Mononuclear cell (primary cell): ENCODE measurements around the gene ZKSCAN7. TPM values are rescaled to one million over a fixed set of nuclear protein-coding genes. Genes with fewer than 3 reads are reported as not detected.
"Not testable (repeated sequence)": the region's sequence is repeated elsewhere in the genome, so short reads cannot be mapped to it uniquely, and the experiment has no call there.

Experiments used
- H3K27me3 ChIP-seq: 2 replicates; pipeline ENCODE4 v1.6.0; 2011; ENCODE audit warnings: low read length, control low read depth; ENCODE audit not compliant: insufficient read depth
- H3K4me1 ChIP-seq: 2 replicates; pipeline ENCODE4 v1.5.1; 2011; ENCODE audit warnings: mild to moderate bottlenecking, low read length, control low read depth; ENCODE audit not compliant: insufficient read depth
- H3K4me3 ChIP-seq: 2 replicates; pipeline ENCODE4 v1.5.1; 2011; ENCODE audit warnings: mild to moderate bottlenecking, low read length, moderate library complexity
- H3K9me3 ChIP-seq: 2 replicates; pipeline ENCODE4 v1.5.1; 2011; ENCODE audit warnings: low read depth, mild to moderate bottlenecking, control low read depth, low read length
- total RNA-seq: library from RNA; depleted of rRNA; stranded (reverse); fragments of >200 nt; gene quantifications from one replicate; pipeline ENCODE4 v1.2.3, GENCODE V29; 2012

The ZKSCAN7 gene
- 0.42 TPM for total RNA-seq

DNA sequence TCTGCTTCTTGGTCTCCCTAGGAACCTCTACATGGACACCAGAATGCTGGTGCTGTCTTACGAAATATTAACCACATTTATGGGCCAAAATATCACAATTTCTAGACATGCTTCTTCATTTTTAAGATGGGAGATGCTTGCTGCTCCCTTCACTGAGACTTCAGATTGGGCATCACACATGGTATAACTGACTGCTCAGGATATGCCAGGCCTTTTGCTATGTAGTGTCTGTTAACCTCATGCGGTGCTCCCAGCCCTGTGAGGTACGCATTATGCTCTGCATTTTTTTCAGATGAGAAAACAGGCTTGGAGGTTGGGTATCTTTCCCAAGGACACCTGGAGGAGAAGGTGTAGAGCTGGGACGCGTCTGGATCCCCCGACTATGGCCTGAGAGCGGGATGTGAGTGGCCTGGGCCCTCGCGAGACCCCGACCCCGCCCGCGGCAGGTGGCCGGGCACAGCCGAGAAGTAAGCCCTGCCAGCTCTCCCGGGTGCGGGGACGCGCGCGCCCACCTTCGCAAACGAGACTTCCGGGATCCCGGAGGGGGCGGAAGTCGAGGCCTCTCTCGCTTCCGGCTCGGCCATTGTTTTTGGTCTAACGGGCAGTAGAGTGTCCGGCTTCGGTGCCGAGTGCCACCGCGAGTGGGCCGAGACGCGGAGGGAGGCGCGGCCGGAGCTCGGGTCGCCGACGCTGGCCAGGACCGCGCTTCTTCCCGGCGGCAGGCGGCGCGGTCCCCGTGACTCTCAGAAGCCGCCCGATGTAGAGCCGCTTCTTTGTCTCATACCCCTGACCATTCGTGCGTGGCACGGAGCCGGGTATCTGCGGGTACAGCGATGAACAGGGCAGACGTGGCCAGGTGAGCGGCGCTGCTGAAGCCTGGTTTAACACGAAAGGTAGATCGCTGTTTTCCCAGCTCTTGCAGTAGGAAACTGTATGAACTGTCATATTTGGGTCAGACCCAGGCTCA lies at the start of gene ZKSCAN7:
Gene ZKSCAN7, plus strand, starts transcription at position 568 of the 967 bp plus-strand sequence. CDS start 1,855 bp downstream, outside the sequence.
- peak within 1 kb of the TSS; percentile 70 for H3K4me3 ChIP-seq
- no peaks in the 10 kb centered on the region for H3K9me3 ChIP-seq
- peaks cover 10% of the 10 kb centered on the region for H3K4me1 ChIP-seq
- H3K27me3 ChIP-seq = no peaks in the 10 kb centered on the region

- peaks cover 21% of the 10 kb centered on the region for H3K4me1 ChIP-seq
- no peak overlapping the region for H3K4me3 ChIP-seq
- H3K9me3 ChIP-seq = no peaks in the 10 kb centered on the region
- H3K27me3 ChIP-seq = no peaks in the 10 kb centered on the region
Observed at GRCh38 chr3:44506556-44506955, 48.4 kb upstream of the ZKSCAN7 start.

DNA sequence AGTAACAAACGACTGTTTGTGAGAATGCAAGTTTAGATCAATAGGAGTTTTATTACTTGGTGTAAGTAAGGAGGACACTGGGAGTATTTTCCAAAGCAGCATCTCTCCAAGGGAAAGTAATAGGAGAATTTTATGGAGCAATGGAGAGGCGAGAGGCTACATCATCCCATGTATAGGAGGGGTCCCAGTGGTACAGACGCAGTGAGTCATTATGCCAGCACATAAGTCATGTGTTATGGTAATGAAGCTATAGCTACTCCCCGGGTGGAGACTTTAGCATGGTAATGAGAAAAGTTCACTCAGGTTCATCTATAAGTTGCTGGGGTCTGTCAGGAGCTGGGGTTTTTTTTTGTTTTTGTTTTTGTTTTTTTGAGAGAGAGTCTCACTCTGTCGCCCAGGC lies 48.0 kb upstream of the ZKSCAN7 start:
- Histone ChIP-seq H3K9me3 (no peaks in the 10 kb centered on the region), H3K4me3 (no peak overlapping the region), H3K27me3 (no peaks in the 10 kb centered on the region), H3K4me1 (peaks cover 21% of the 10 kb centered on the region)

DNA sequence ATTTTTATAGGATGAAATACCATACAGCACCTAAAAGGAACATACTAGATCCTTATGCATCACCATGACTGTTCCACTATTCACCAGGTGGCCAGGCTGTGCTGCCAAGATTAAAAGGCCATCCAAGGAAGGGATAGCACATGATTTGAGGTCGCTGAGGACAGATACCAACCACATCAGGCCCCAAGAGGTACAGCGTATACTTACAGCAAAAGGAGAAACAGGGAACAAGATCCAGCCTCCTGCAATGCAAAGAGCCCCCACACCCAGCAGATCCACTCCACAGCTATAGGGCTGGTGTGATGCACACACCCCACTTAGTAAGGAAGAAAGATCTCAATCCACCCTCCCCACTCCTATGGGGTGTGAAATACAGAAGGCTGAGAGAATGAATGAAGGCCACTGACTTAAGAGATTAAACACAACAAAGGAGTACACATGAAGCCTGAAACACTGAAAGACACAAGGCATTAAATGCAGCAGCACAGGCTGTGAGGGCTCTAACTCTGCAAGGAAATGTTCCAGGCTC lies 45.5 kb upstream of the ZKSCAN7 start:
- Histone ChIP-seq H3K9me3 (no peaks in the 10 kb centered on the region), H3K4me1 (peaks cover 21% of the 10 kb centered on the region), H3K4me3 (peak overlapping the region; percentile 97), H3K27me3 (no peaks in the 10 kb centered on the region)

DNA sequence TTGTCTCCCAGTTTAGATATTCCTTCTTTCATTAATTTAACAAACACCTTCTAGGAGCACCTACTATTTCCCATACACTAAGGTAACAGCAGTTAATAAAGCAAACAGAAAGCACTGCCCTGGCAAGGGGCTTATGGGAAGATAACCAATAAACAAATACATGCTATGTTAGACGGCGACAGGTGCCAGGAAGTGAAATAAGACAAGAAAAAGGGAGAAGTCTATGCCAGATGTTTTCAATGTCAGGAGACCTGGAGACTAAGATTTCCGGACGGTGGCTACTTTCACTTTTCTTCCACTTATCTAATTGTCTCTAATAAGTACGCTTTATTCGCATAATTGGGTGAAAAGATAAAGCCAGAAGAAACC lies 45.0 kb upstream of the ZKSCAN7 start:
- Histone ChIP-seq H3K4me3 (peak overlapping the region; percentile 97), H3K27me3 (no peaks in the 10 kb centered on the region), H3K9me3 (no peaks in the 10 kb centered on the region), H3K4me1 (peaks cover 21% of the 10 kb centered on the region)

DNA sequence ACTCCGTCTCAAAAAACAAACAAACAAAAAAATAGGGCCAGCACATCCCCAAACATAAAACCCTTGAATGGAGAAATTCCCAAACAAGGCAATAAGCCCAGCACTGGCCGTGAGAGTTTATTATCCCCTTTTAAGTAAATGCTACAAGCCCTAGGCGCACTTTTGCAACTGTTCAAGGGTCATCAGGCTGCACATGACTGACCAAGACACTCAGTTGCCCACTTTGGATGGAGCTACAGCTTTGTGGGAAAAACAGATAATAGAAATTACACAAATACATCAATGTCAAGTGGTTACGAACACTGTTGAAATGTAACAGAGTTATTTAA lies 43.8 kb upstream of the ZKSCAN7 start:
- no peaks in the 10 kb centered on the region for H3K27me3 ChIP-seq
- H3K4me3 ChIP-seq = peak overlapping the region; percentile 97
- H3K4me1 ChIP-seq = peaks cover 21% of the 10 kb centered on the region
- H3K9me3 ChIP-seq = no peaks in the 10 kb centered on the region

- Histone ChIP-seq H3K9me3 (no peaks in the 10 kb centered on the region), H3K4me3 (no peak overlapping the region), H3K4me1 (peaks cover 23% of the 10 kb centered on the region), H3K27me3 (no peaks in the 10 kb centered on the region)
Observed at GRCh38 chr3:44513513-44513912, 41.5 kb upstream of the ZKSCAN7 start.

DNA sequence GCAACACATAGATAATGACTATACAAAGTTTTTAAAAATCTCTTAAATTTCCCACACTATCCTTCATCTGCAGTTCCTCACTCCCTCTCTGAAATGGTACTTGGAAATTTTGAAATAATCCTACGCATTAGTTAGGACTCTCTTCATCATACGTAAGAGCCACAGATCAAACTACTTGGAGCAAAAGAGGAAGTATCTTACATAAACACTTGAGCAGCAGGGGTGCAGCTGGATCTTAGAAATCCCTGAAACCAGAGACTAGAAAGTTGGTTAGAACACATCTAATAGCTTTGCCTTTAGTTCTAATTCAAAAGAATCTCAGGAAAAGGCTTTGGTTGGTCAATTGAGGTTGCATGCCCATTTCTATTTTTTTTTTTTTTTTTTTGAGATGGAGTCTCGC lies 38.8 kb upstream of the ZKSCAN7 start:
- H3K4me3 ChIP-seq = no peak overlapping the region
- H3K9me3 ChIP-seq = no peaks in the 10 kb centered on the region
- peaks cover 9% of the 10 kb centered on the region for H3K4me1 ChIP-seq
- H3K27me3 ChIP-seq = no peaks in the 10 kb centered on the region

GRCh38 chr3:44518782-44519156 lies 36.2 kb upstream of the ZKSCAN7 start:
- Histone ChIP-seq H3K9me3 (no peaks in the 10 kb centered on the region), H3K27me3 (peaks cover 3% of the 10 kb centered on the region), H3K4me3 (no peak overlapping the region), H3K4me1 (peaks cover 8% of the 10 kb centered on the region)

GRCh38 chr3:44521721-44522120 lies 33.3 kb upstream of the ZKSCAN7 start:
- H3K27me3 ChIP-seq = peaks cover 3% of the 10 kb centered on the region
- peaks cover 8% of the 10 kb centered on the region for H3K4me1 ChIP-seq
- no peak overlapping the region for H3K4me3 ChIP-seq
- H3K9me3 ChIP-seq = no peaks in the 10 kb centered on the region

GRCh38 chr3:44522494-44522933 lies 32.5 kb upstream of the ZKSCAN7 start:
- Histone ChIP-seq H3K4me3 (no peak overlapping the region), H3K9me3 (no peaks in the 10 kb centered on the region), H3K4me1 (peaks cover 8% of the 10 kb centered on the region), H3K27me3 (peaks cover 3% of the 10 kb centered on the region)

GRCh38 chr3:44525060-44525459 lies 29.9 kb upstream of the ZKSCAN7 start:
- Histone ChIP-seq H3K4me1 (no peaks in the 10 kb centered on the region), H3K4me3 (no peak overlapping the region), H3K9me3 (no peaks in the 10 kb centered on the region), H3K27me3 (peaks cover 3% of the 10 kb centered on the region)

DNA sequence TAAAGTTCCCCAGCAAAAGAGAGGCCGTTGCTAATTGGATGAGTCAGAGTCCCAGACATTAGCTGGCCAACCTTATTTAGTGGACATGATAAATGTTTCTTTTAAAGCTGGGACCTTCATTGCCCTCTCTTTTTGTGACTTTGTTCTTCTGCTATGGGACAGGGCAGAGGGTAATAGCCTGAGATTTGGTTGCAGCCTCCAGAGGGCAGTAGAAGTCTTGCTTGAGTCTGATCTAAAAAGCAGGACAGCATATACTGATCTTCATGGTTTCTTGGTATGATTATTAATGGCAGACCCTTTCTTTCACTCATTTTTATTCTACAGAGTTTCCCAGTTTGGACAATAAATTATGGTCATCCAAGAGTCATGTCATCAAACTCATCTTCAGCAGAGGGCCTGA lies 25.1 kb upstream of the ZKSCAN7 start:
- no peak overlapping the region for H3K4me3 ChIP-seq

DNA sequence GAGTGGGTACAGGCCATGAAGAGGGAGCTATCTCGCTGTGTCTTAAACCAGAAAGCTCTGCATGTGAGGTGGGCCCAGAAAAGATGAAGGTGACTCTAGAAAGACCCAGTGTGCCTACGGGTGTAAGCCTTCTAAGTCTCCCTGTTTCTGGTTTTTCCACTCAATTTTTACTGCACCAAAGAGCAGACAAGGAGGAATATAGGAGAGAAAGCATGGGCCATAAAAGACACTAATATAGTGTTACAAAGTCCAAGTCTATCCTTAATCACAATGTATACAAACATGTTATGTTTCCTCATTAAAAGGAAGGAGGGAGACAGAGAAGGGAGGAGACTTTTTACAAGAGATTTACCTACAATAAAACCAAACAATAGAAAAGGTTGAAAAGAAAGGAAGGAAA lies 24.1 kb upstream of the ZKSCAN7 start:
- Histone ChIP-seq H3K4me1 (no peaks in the 10 kb centered on the region), H3K27me3 (peaks cover 9% of the 10 kb centered on the region), H3K9me3 (no peaks in the 10 kb centered on the region), H3K4me3 (no peak overlapping the region)

More for the DNA sequence above, 25.1 kb upstream of the ZKSCAN7 start:
- Histone ChIP-seq H3K4me1 (no peaks in the 10 kb centered on the region), H3K9me3 (no peaks in the 10 kb centered on the region), H3K27me3 (peaks cover 6% of the 10 kb centered on the region)

DNA sequence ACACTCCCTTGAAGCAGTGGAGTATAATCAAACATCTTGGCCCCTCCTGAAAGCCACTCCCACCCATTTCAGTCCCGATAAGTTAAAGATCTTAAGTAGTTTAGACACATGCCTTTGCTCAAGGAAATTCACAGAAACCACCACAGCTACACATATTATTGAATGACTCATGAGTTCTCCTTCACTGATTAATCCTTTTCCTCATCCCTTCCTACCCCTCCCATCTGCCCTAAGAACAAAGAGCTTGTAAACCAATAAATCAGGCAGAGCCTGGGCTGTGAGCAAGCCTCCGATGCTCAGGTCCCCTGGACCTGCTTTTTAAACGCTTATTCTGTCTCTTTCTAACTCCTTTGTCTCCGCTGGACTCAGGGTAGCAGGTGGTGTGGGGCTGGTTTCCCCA lies 20.3 kb upstream of the ZKSCAN7 start:
- H3K9me3 ChIP-seq, H3K4me3 ChIP-seq, H3K4me1 ChIP-seq: not testable (repeated sequence)
- H3K27me3 ChIP-seq = peaks cover 16% of the 10 kb centered on the region

DNA sequence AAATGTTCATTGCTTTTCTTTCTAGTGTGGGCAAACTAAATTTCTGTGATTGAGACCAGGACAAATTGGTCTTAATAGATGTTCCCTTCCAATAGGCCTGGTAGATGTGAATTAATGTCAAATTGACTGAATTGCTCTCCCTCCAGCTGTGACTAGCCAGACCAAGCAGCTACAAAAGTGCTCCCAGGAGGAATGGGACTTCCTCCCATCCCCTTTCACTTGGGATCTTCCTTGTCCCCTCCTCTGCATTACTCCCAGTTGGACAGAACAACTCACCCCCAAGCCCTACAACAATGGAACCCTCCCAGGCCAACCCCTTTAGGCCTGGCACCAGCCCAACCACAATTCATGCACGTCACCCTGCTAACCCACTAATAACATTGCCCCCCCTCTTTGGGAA lies 19.6 kb upstream of the ZKSCAN7 start:
- Histone ChIP-seq H3K27me3 (peaks cover 21% of the 10 kb centered on the region), H3K4me1 (no peaks in the 10 kb centered on the region), H3K9me3 (no peaks in the 10 kb centered on the region), H3K4me3 (no peak overlapping the region)
